ENCODE measurements around the gene GALNTL6. TPM values are rescaled to one million over a fixed set of nuclear protein-coding genes. Genes with fewer than 3 reads are reported as not detected.

Gene GALNTL6
- total and polyA plus RNA-seq, 8 donors, result 0.15 to 0.87 (median 0.58) TPM; not detected in 3

DNA sequence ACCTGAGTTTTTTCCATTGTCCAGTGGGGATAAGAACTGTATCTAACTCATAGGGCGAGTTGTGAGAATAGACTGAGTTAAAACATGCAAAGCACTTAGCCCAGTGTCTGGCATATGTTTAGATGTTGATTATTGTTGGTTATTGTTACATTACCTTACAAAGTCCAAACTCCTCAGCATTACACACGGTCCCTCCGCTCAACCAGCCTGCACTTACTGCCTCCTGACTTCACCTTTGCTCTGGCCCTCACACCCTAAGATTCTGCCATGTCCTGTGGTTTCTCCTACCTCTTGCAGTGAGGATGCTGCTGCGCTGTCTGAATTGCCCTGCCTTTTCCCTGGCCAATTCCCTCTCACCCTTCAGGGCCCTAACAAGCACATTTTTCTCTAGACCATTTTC, 1053.2 kb downstream of the GALNTL6 start:
- no peak overlapping the region for H3K4me3 ChIP-seq
- H3K27ac ChIP-seq, result no peak overlapping the region
- TF ChIP-seq POLR2AphosphoS5 (IDR thresholded peaks at IDR 0.05), result no peak
- TF ChIP-seq EP300 (IDR thresholded peaks at IDR 0.05), result no peak
- TF ChIP-seq, protein P1, sequence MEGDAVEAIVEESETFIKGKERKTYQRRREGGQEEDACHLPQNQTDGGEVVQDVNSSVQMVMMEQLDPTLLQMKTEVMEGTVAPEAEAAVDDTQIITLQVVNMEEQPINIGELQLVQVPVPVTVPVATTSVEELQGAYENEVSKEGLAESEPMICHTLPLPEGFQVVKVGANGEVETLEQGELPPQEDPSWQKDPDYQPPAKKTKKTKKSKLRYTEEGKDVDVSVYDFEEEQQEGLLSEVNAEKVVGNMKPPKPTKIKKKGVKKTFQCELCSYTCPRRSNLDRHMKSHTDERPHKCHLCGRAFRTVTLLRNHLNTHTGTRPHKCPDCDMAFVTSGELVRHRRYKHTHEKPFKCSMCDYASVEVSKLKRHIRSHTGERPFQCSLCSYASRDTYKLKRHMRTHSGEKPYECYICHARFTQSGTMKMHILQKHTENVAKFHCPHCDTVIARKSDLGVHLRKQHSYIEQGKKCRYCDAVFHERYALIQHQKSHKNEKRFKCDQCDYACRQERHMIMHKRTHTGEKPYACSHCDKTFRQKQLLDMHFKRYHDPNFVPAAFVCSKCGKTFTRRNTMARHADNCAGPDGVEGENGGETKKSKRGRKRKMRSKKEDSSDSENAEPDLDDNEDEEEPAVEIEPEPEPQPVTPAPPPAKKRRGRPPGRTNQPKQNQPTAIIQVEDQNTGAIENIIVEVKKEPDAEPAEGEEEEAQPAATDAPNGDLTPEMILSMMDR (IDR thresholded peaks at IDR 0.05), result no peak
- no peak for TF ChIP-seq POLR2A (IDR thresholded peaks at IDR 0.05)
- H3K4me1 ChIP-seq, result no peaks in the 10 kb centered on the region
- intact Hi-C loops (cut with DNase I; ENCODE audit: low total_unique reads), result no loop called here
- H3K36me3 ChIP-seq, result no peaks in the 10 kb centered on the region
- H3K9me3 ChIP-seq, result peaks cover 0 to 11% (median 0%) of the 10 kb centered on the region in 4 donors
- H3K27me3 ChIP-seq, result no peaks in the 10 kb centered on the region
- WGBS, 5 donors, result 81 to 92% (median 87%) methylated on average over 4 of the region's 4 CpGs
- no peak for DNase-seq

- WGBS, 5 donors, result 69 to 74% (median 71%) methylated on average over 2 of the region's 2 CpGs
- TF ChIP-seq, protein P1 (IDR thresholded peaks at IDR 0.05), result no peak
- TF ChIP-seq EP300 (IDR thresholded peaks at IDR 0.05), result no peak
- no peak for TF ChIP-seq POLR2A (IDR thresholded peaks at IDR 0.05)
- TF ChIP-seq POLR2AphosphoS5 (IDR thresholded peaks at IDR 0.05), result no peak
Measured at GRCh38 chr4:172867835-172868234, 1054.6 kb downstream of the GALNTL6 start.

GRCh38 chr4:172868271-172868670, 1055.1 kb downstream of the GALNTL6 start:
- TF ChIP-seq POLR2A (IDR thresholded peaks at IDR 0.05), result no peak

More at GRCh38 chr4:172867835-172868234, 1054.6 kb downstream of the GALNTL6 start:
- no peaks in the 10 kb centered on the region for H3K36me3 ChIP-seq
- H3K4me1 ChIP-seq, result no peaks in the 10 kb centered on the region
- H3K27ac ChIP-seq, result no peak overlapping the region
- intact Hi-C loops (cut with DNase I; ENCODE audit: low total_unique reads), result no loop called here
- H3K27me3 ChIP-seq, result no peaks in the 10 kb centered on the region
- no peak overlapping the region for H3K4me3 ChIP-seq
- DNase-seq, result no peak
- H3K9me3 ChIP-seq, result peaks cover 0 to 7% (median 0%) of the 10 kb centered on the region in 4 donors

DNA sequence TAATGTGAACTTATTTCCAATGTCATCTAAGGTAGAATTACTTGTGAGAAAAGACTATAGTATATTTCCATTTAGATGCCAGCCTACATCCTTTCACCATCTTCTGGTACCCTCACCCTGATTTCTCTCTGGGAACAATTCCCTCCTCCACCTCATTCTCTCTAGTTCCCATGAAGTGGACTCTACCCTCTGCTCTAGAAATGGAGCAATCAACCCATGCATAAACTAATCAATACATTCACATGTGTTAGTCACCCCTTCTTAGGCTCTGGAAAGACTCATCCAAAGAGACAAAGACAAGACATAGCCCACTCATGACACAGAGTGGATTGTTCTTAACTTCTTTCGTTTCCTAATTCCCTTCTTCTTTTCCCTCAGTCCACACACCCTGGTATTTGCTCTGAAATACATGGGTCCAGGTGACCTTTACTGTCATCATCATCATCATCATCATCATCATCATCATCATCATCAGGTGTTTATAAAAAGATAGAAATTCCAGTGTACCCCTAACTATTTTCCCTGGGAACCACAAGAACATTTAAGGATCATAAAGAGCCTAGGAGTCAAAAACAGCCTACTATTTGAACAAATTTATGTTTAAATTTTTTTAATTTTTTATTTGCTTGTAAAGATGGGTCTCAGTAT, 1056.5 kb downstream of the GALNTL6 start:
- Histone ChIP-seq H3K4me1 (no peaks in the 10 kb centered on the region), H3K27me3 (no peaks in the 10 kb centered on the region), H3K9me3 (no peaks in the 10 kb centered on the region), H3K36me3 (no peaks in the 10 kb centered on the region), H3K4me3 (no peak overlapping the region), H3K27ac (no peak overlapping the region)
- intact Hi-C loops (cut with DNase I; ENCODE audit: low total_unique reads), result no loop called here
- TF ChIP-seq EP300 (IDR thresholded peaks at IDR 0.05) (no peak), POLR2A (IDR thresholded peaks at IDR 0.05) (no peak), POLR2AphosphoS5 (IDR thresholded peaks at IDR 0.05) (no peak)
- TF ChIP-seq, protein P1 (IDR thresholded peaks at IDR 0.05), result no peak
- DNase-seq, result no peak
- WGBS, 5 donors, result 85 to 97% (median 88%) methylated on average over 1 of the region's 1 CpG

More at GRCh38 chr4:172868271-172868670, 1055.1 kb downstream of the GALNTL6 start:
- no peaks in the 10 kb centered on the region for H3K27me3 ChIP-seq
- H3K4me3 ChIP-seq, result no peak overlapping the region
- no peaks in the 10 kb centered on the region for H3K4me1 ChIP-seq
- DNase-seq, result no peak
- intact Hi-C loops (cut with DNase I; ENCODE audit: low total_unique reads), result no loop called here
- no peaks in the 10 kb centered on the region for H3K36me3 ChIP-seq
- WGBS, 5 donors, result 70 to 86% (median 78%) methylated on average over 1 of the region's 1 CpG
- H3K27ac ChIP-seq, result no peak overlapping the region
- peaks cover 0 to 2% (median 0%) of the 10 kb centered on the region in 4 donors for H3K9me3 ChIP-seq

DNA sequence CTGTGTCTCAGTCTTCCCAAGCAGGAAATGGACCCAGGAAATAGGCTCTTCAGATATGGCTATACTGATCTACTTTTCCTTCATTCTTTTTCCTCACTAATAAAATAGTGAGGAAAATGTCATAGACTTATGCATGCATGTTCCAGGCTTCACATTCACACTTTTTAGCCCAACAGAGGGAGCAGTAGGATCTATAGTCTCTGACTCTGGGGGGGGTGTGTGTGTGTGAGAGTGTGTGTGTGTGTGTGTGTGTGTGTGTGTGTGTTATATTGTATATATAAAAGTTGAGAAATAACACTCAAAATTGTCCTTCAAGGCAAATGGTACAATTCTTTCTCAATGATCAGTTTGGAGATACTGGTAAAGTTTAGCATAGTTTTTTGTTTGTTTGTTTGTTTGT, 1058.2 kb downstream of the GALNTL6 start:
- Histone ChIP-seq H3K27me3 (no peaks in the 10 kb centered on the region), H3K36me3 (no peaks in the 10 kb centered on the region), H3K4me1 (peaks cover 0 to 4% (median 1%) of the 10 kb centered on the region in 4 donors), H3K4me3 (no peak overlapping the region), H3K27ac (no peak overlapping the region), H3K9me3 (no peaks in the 10 kb centered on the region)
- no peak for DNase-seq
- intact Hi-C loops (cut with DNase I; ENCODE audit: low total_unique reads), result no loop called here
- no peak for TF ChIP-seq POLR2A (IDR thresholded peaks at IDR 0.05)
- TF ChIP-seq EP300 (IDR thresholded peaks at IDR 0.05), result no peak
- TF ChIP-seq, protein P1 (IDR thresholded peaks at IDR 0.05), result no peak
- no peak for TF ChIP-seq POLR2AphosphoS5 (IDR thresholded peaks at IDR 0.05)

All from stomach (tissue), 9 donors.